ENCODE results near the gene CALY. TPM values are rescaled to one million over a fixed set of nuclear protein-coding genes. Genes with fewer than 3 reads are reported as not detected.

Gene CALY
- total RNA-seq, 1 experiment from 2014 or later = 0.47 TPM

DNA sequence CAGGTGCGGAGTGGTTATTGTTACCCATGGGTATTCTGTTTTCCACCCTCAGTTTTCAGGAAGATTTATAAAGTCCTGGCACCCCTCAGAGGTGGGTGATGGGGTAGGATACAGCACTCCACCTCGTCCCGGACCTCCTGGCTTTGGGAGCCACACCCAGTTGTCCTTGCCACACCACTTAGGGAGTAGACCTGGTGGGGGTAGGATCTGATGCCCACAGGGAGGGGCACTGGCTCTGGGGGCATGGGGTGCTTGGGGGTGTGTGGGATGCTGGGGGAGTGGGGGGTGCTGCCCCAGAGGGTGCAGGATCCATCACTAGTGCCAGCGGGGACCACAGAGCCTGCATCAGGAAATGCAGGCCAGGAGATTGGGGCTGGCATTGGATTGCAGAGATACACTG, 23.5 kb downstream of the CALY start:
- Histone ChIP-seq H3K9me3 (ENCODE audit: control insufficient read depth in 1 of 2, insufficient read depth in 1 of 2, low read depth in 1 of 2, low read length in 2 of 2) (no peaks in the 10 kb centered on the region), H3K27me3 (ENCODE audit: insufficient read depth, low read length) (no peaks in the 10 kb centered on the region), H3K4me3 (replicated peaks in 1 of 2; ENCODE audit: low read depth in 1 of 2, low read length in 2 of 2) (no peak overlapping the region), H3K79me2 (ENCODE audit: insufficient read depth, low read length) (peaks cover 2% of the 10 kb centered on the region), H3K4me1 (ENCODE audit: control insufficient read depth in 1 of 2, insufficient read depth in 2 of 2, low read length in 2 of 2) (peaks cover 0 to 8% of the 10 kb centered on the region in 2 experiments; a peak in 1 of 4 replicates), H2AFZ (ENCODE audit: low read depth, low read length, poor library complexity, severe bottlenecking) (no peak overlapping the region), H3K9ac (ENCODE audit: low read length) (no peak overlapping the region), H3K4me2 (ENCODE audit: low read length) (no peak overlapping the region), H3K27ac (ENCODE audit: low read depth, low read length) (no peak overlapping the region), H3K36me3 (ENCODE audit: control insufficient read depth in 1 of 2, insufficient read depth in 2 of 2, low read length in 2 of 2) (peaks cover 0 to 3% of the 10 kb centered on the region in 2 experiments; a peak in 1 of 4 replicates), H4K20me1 (ENCODE audit: insufficient read depth) (no peaks in the 10 kb centered on the region), H3K9me2 (ENCODE audit: insufficient read depth) (no peaks in the 10 kb centered on the region)
- ChIA-PET RAD21 (ENCODE audit: low non-redundant PET in 1 of 2, low total read pairs in 2 of 2, uncharacterized antibody in 2 of 2, unreplicated experiment in 2 of 2) (no interaction called here), CTCF (interaction anchor here (1.0 kb wide), 1 partner anchor 11 kb away, joined by 3 read pairs; no protein-coding TSS in a partner anchor), POLR2A (no interaction called here)
- ATAC-seq (no peak), DNase-seq (ENCODE audit: low read depth, low spot score) (no peak)
- intact Hi-C loops (cut with micrococcal nuclease) = no loop called here
- no peak for TF ChIP-seq FOSL1 (IDR thresholded peaks at IDR 0.05; ENCODE audit: low read depth)
- no peak for TF ChIP-seq ELF1 (IDR thresholded peaks at IDR 0.05; ENCODE audit: borderline replicate concordance, low read depth)
- BruUV-seq (replicated peaks) = no TSS peak

GRCh38 chr10:133312769-133313145, 23.9 kb downstream of the CALY start:
- BruUV-seq (replicated peaks) = no TSS peak
- ChIA-PET POLR2A (no interaction called here), CTCF (no interaction called here), RAD21 (ENCODE audit: low non-redundant PET in 1 of 2, low total read pairs in 2 of 2, uncharacterized antibody in 2 of 2, unreplicated experiment in 2 of 2) (no interaction called here)
- no peak overlapping the region for H3K4me3 ChIP-seq (replicated peaks in 1 of 2; ENCODE audit: low read depth in 1 of 2, low read length in 2 of 2)
- intact Hi-C loops (cut with micrococcal nuclease) = no loop called here
- peaks cover 0 to 3% of the 10 kb centered on the region in 2 experiments; a peak in 1 of 4 replicates for H3K36me3 ChIP-seq (ENCODE audit: control insufficient read depth in 1 of 2, insufficient read depth in 2 of 2, low read length in 2 of 2)
- DNase-seq (ENCODE audit: low read depth, low spot score) = no peak
- H3K9ac ChIP-seq (ENCODE audit: low read length) = no peak overlapping the region
- H2AFZ ChIP-seq (ENCODE audit: low read depth, low read length, poor library complexity, severe bottlenecking) = no peak overlapping the region
- peaks cover 7% of the 10 kb centered on the region for H3K79me2 ChIP-seq (ENCODE audit: insufficient read depth, low read length)
- TF ChIP-seq, protein P1, sequence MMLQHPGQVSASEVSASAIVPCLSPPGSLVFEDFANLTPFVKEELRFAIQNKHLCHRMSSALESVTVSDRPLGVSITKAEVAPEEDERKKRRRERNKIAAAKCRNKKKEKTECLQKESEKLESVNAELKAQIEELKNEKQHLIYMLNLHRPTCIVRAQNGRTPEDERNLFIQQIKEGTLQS (IDR thresholded peaks at IDR 0.05) = no peak
- TF ChIP-seq, protein P2, sequence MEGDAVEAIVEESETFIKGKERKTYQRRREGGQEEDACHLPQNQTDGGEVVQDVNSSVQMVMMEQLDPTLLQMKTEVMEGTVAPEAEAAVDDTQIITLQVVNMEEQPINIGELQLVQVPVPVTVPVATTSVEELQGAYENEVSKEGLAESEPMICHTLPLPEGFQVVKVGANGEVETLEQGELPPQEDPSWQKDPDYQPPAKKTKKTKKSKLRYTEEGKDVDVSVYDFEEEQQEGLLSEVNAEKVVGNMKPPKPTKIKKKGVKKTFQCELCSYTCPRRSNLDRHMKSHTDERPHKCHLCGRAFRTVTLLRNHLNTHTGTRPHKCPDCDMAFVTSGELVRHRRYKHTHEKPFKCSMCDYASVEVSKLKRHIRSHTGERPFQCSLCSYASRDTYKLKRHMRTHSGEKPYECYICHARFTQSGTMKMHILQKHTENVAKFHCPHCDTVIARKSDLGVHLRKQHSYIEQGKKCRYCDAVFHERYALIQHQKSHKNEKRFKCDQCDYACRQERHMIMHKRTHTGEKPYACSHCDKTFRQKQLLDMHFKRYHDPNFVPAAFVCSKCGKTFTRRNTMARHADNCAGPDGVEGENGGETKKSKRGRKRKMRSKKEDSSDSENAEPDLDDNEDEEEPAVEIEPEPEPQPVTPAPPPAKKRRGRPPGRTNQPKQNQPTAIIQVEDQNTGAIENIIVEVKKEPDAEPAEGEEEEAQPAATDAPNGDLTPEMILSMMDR (IDR thresholded peaks at IDR 0.05 in 2 of 3, conservative IDR thresholded peaks at IDR 0.05 in 1 of 3; ENCODE audit: borderline replicate concordance in 1 of 3, insufficient read depth in 1 of 3, low read depth in 2 of 3, low read length in 2 of 3) = no peak
- TF ChIP-seq, protein P3, sequence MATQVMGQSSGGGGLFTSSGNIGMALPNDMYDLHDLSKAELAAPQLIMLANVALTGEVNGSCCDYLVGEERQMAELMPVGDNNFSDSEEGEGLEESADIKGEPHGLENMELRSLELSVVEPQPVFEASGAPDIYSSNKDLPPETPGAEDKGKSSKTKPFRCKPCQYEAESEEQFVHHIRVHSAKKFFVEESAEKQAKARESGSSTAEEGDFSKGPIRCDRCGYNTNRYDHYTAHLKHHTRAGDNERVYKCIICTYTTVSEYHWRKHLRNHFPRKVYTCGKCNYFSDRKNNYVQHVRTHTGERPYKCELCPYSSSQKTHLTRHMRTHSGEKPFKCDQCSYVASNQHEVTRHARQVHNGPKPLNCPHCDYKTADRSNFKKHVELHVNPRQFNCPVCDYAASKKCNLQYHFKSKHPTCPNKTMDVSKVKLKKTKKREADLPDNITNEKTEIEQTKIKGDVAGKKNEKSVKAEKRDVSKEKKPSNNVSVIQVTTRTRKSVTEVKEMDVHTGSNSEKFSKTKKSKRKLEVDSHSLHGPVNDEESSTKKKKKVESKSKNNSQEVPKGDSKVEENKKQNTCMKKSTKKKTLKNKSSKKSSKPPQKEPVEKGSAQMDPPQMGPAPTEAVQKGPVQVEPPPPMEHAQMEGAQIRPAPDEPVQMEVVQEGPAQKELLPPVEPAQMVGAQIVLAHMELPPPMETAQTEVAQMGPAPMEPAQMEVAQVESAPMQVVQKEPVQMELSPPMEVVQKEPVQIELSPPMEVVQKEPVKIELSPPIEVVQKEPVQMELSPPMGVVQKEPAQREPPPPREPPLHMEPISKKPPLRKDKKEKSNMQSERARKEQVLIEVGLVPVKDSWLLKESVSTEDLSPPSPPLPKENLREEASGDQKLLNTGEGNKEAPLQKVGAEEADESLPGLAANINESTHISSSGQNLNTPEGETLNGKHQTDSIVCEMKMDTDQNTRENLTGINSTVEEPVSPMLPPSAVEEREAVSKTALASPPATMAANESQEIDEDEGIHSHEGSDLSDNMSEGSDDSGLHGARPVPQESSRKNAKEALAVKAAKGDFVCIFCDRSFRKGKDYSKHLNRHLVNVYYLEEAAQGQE (IDR thresholded peaks at IDR 0.05; ENCODE audit: low read depth) = no peak
- TF ChIP-seq FOSL1 (IDR thresholded peaks at IDR 0.05; ENCODE audit: low read depth) (no peak), SIN3A (IDR thresholded peaks at IDR 0.05; ENCODE audit: low read depth) (no peak), SRF (IDR thresholded peaks at IDR 0.05; ENCODE audit: low read depth) (no peak), JUND (IDR thresholded peaks at IDR 0.05) (no peak), TCF7L2 (IDR thresholded peaks at IDR 0.05; ENCODE audit: borderline replicate concordance, extremely low read depth, insufficient read depth, insufficient read length) (no peak), SP1 (IDR thresholded peaks at IDR 0.05; ENCODE audit: low read depth) (no peak), ZFX (IDR thresholded peaks at IDR 0.05) (no peak), EZH2phosphoT487 (IDR thresholded peaks at IDR 0.05; ENCODE audit: borderline replicate concordance) (no peak), ZNF274 (IDR thresholded peaks at IDR 0.05; ENCODE audit: low read depth, low read length) (no peak), MAX (IDR thresholded peaks at IDR 0.05) (no peak), EZH2 (IDR thresholded peaks at IDR 0.05) (no peak), CBX3 (IDR thresholded peaks at IDR 0.05; ENCODE audit: low read depth) (no peak)
- H3K27me3 ChIP-seq (ENCODE audit: insufficient read depth, low read length) = no peaks in the 10 kb centered on the region
- no peaks in the 10 kb centered on the region for H4K20me1 ChIP-seq (ENCODE audit: insufficient read depth)
- H3K27ac ChIP-seq (ENCODE audit: low read depth, low read length) = no peak overlapping the region
- H3K9me3 ChIP-seq (ENCODE audit: control insufficient read depth in 1 of 2, insufficient read depth in 1 of 2, low read depth in 1 of 2, low read length in 2 of 2) = no peaks in the 10 kb centered on the region
- ATAC-seq = no peak
- H3K9me2 ChIP-seq (ENCODE audit: insufficient read depth) = no peaks in the 10 kb centered on the region
- H3K4me1 ChIP-seq (ENCODE audit: control insufficient read depth in 1 of 2, insufficient read depth in 2 of 2, low read length in 2 of 2) = peaks cover 0 to 8% of the 10 kb centered on the region in 2 experiments; a peak in 1 of 4 replicates
- no peak overlapping the region for H3K4me2 ChIP-seq (ENCODE audit: low read length)

Data from HCT116 (cell line).